AG09319 (cell line): Measurements from ENCODE around the gene GTPBP4.

Experiments
- DNase-seq: peaks from one replicate; pipeline ENCODE4 v3.0.0-alpha.2; 2010; ENCODE audit warnings: low read depth; ENCODE audit errors: extremely low read depth
- TF ChIP-seq, protein P1 (sequence below): IDR thresholded peaks from 2 replicates; pipeline ENCODE4 v1.5.1; 2011; ENCODE audit warnings: low read depth, mild to moderate bottlenecking, inconsistent platforms, low read length, moderate library complexity

The GTPBP4 gene

DNA sequence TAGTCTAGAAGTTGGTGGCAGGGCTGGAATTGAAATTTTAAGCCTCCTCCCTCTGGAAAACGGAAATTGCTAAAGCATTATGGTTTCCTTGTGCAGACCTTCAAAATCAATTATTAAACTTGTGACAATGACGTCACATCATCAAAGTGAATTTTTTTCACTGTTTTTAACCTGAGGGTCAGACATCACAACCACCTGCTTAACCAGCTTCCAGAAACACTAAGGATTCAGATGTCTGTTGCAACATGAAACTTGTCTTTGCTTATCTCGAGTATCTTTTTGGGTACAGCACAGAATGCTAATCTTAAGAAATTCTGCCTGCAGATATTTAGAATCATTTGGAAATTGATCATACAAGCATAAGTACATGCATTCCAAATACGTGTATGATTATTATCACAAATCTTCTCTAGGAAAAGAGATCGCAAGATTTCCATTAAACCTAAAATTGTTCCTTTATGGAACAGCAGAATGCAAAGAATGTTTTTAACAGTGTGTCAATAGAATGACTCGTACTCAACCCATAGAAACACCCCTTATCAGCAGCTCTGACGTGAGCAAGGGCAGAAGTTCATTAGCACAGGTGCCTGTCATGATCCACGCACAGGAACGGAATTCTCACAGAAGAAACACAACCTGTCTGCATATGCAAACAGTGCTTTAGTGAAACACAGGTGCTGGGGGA, 4.1 kb upstream of the GTPBP4 start:
- TF ChIP-seq, protein P1, sequence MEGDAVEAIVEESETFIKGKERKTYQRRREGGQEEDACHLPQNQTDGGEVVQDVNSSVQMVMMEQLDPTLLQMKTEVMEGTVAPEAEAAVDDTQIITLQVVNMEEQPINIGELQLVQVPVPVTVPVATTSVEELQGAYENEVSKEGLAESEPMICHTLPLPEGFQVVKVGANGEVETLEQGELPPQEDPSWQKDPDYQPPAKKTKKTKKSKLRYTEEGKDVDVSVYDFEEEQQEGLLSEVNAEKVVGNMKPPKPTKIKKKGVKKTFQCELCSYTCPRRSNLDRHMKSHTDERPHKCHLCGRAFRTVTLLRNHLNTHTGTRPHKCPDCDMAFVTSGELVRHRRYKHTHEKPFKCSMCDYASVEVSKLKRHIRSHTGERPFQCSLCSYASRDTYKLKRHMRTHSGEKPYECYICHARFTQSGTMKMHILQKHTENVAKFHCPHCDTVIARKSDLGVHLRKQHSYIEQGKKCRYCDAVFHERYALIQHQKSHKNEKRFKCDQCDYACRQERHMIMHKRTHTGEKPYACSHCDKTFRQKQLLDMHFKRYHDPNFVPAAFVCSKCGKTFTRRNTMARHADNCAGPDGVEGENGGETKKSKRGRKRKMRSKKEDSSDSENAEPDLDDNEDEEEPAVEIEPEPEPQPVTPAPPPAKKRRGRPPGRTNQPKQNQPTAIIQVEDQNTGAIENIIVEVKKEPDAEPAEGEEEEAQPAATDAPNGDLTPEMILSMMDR = no peak
- DNase-seq = no peak

DNA sequence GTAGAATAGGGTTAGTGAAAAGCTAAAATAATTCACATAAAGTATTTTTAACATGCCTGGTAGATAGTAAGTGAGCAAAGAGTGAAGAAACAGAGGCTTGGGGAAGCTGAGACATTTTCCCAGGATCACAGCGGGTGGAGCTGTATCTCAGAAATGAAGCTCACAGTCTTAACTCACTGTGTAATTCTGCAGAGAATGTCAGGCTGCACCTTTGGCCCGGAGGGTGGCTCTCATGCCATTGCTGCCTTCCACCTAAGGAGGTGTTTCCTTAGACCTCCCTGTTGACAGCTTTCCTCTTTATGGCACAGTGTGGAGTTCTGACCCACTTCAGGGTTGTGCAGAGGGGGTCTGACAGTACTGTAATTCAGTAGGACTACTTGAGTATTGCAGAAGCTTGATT, 2.9 kb upstream of the GTPBP4 start:
- DNase-seq = no peak
- TF ChIP-seq, protein P1 = no peak

DNA sequence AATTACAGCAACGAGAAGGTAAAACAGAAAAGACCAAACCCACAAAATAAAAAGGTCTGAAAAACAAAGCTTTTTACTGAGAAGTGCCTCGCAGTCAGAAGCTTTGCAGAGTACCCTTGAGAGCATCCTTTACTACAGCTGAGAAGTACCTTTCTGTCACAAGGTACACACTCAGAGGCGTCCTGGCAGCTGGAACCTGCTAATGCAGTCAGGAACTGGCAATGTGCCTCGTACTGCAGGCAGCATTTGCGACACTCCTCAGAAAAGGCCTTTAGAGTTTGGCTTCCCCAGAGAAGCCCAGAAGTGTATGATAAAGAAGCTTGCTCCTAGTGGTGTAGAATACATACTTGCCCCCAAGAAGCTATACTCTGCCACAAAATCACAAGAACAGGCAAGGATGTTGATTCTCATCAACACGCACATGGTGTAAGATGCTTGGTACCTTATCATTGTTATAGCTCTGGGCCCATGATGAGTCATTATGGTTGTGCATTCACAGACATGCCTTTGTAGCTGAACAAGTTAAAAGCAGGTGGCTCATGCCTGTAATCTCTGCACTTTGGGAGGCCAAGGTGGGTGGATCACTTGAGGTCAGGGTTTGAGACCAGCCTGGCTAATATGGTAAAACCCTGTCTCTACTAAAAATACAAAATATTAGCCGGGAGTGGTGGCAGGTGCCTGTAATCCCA, 2.0 kb upstream of the GTPBP4 start:
- TF ChIP-seq, protein P1 = no peak
- no peak for DNase-seq

DNA sequence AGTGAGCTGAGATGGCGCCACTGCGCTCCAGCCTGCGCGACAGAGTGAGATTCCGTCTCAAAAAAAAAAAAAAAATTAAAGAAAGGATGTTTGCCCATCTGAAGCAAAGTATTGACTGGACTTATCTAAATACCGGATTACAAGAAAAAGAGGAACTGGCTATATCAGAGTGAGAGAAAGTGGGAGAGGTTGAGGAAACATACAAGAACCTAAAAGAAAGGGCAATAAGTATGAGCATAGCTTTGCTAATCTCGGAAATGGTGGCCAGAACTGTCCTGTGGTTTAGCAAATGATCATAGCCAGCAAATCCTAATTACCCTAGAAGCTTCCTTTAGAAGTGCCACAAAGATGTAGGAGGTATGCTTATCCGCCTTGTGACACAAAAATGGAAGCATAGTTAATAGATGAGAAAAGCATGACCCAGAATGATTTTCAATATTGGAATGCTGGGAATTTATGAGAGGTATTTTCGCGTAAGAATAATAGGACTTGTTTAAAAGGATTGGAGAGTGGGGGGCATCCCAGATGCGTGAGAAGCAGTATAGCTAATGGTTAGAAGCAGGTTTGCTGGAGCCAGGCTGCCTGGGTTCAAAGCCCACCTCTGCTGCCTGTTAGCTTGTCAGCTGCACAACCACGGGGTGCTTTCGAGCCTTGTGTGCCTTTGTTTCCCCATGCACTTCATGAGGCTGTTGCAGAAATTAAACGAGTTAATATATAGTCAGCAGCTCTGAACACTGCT, 1.2 kb upstream of the GTPBP4 start:
- TF ChIP-seq, protein P1 = no peak
- no peak for DNase-seq

DNA sequence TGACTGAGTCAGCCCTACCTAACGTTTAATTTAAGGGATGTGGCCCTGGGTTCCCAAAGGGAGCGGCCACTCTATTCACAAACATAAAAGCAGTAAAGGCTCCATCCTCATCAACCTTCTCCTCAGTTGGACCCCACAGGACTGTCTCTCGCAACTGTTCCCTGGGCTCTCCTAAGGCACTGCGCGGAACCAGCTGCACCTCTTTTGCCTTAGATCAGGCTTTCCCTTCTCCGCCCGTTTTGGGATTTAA, 689 bp upstream of the GTPBP4 start:
- no peak for DNase-seq
- TF ChIP-seq, protein P1 = no peak

DNA sequence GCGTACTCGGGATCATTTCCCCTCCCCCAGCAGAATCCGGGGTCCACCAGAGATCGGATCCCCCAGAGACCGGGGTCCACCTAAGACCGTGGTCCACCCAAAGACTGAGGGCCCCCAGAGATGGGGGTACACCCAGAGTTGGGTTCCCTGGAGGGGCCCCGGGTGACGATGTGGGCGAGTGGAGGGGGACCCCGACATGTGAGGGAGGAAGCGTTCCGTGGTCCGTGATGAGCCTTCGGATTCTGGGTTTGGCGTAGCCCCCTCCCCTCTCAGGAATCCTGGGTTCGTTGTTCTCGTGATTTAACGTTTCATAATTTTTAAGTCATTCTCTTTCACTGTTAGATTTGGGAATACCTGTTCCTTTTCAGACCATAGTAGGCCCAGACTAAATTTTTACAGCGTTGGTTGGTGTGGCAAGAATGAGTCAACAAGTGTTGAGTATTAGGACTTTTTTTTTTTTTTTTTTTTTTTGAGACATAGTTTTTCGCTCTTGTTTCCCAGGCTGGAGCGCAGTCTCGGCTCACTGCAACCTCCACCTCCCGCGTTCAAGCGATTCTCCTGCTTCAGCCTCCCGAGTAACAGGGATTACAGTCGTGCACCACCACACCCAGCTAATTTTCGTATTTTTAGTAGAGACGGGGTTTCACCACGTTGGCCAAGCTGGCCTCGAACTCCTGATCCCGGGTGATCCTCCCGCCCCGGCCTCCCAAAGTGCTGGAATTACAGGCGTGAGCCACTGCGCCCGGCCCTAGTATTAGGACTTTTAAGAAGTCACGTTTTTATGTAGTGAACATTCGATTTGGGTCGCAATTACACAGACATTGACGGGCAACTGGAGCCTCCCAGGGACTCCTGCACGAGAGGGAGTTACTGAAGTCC, 672 bp downstream of the GTPBP4 start:
- TF ChIP-seq, protein P1 = no peak
- no peak for DNase-seq
